GM12801 (cell line): Measurements from ENCODE around the gene CSE1L.

Experiments
- CTCF ChIP-seq: IDR thresholded peaks from one replicate; pipeline ENCODE4 v1.5.1; 2011; ENCODE audit warnings: control low read depth; ENCODE audit not compliant: insufficient read length; ENCODE audit errors: extremely low read depth

The CSE1L gene

DNA sequence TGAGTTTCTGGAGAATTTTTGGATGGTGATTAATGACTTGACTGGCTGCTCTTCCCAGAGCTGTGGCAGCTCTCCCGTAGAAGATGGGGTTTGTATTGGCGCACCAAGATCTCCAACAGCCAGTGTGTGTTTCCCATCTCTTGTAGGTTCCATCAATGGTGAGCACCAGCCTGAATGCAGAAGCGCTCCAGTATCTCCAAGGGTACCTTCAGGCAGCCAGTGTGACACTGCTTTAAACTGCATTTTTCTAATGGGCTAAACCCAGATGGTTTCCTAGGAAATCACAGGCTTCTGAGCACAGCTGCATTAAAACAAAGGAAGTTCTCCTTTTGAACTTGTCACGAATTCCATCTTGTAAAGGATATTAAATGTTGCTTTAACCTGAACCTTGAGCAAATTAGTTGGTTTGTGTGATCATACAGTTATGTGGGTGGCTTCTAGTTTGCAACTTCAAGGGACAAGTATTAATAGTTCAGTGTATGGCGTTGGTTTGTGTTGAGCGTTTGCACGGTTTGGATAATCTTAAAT, 50.2 kb downstream of the CSE1L start:
- TF ChIP-seq CTCF: no peak

- TF ChIP-seq CTCF: no peak
Observed at GRCh38 chr20:49097159-49097558, 51.0 kb downstream of the CSE1L start.

DNA sequence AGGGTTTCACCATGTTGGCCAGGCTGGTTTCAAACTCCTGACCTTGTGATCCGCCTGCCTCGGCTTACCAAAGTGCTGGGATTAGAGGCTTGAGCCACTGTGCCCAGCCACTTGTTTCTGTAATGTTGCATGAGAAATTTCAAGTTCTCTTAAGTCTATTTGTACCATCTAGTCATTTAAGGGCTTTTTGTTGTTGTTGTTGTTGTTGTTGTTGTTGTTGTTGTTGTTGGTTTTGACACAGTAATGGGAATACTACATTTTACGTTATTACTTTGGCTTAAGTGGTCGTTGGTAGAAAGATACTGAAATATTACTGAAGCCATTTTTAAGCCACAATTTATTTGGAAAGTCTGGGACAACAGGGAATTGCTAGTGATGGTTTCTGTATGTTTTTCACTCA, 52.0 kb downstream of the CSE1L start:
- TF ChIP-seq CTCF: no peak

DNA sequence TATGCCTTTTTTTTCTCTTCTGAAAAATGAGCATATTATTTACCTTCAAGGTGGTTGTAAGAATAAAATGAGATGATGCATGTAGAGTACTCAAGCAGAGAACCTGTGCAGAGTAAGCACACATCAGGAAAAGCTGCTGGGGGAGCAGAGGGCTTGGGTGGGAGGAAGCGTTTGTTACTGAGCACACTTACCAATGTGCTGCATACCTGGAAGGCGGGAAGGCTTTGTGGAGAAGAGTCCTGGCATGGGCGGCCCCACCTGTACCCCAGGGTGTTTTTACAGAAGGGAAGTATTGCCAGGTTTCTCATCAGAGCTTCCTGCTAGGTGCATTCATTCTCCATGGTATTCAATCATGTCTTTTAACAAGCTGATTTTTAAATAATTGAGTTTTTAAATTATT, 52.9 kb downstream of the CSE1L start:
- no peak for TF ChIP-seq CTCF

DNA sequence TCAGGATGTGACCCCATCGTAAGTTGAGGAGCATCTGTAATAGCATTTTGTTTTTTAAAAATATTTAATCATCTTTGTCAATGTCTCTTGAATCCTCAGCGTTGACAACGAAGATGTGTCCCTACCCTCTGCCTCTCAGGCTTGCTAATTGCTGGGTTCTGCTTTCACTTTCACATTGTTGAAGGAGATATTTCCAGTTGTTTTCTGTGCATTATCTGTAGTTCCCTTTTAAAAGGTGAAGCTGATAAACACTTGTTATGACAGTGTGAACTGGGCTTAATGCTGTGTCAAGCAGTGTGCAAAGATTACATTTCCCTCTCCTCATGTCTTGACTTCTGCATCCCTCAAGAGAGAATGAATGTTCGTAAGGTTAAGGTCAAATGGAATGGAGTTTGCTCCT, 54.9 kb downstream of the CSE1L start:
- no peak for TF ChIP-seq CTCF

GRCh38 chr20:49103019-49103418, 56.9 kb downstream of the CSE1L start:
- no peak for TF ChIP-seq CTCF

DNA sequence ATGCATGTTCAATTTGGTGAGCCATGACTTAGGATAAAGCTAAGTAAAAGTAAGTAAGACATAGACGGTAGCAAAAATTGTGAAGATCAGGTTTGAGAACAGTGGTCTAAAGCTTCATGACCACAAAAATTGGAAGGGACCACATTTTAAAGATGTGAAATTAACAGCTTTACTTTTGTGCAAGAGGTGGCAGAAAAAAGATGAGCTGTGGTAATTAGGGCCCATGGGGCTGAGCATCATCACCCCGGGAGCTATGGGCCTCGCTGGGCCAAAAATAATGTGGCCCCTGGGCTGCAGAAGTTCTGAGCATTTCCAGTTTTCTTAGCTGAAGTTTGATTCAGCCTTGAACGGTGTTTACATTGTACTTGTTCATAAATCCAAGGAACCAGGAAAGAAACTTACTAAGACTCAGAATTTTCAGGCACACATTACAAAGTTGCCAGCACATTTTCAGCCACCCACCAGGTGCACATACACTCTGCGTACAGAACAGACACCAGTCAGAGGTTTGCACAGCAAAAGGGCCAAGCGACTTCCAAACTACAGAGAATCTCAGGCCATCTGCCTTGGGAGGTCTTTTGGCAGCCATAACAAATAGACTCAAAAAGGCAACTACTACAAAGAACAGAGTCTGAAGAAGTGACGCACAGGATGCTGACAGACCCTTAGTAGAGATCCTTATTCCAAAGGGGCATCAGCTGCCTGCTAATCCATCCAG, 57.7 kb downstream of the CSE1L start:
- no peak for TF ChIP-seq CTCF
